Activated naive CD8-positive, alpha-beta T cell treated with anti-CD3 and anti-CD28 coated beads, Interleukin-2, amount 50 U/mL, for 16 hours (primary cell): Measurements from ENCODE around the gene TMEM97.
A peak's percentile ranks its signal among the peaks of the same experiment; 100 is the strongest.

ENCODE experiments used
- DNase-seq: peaks from one replicate; pipeline ENCODE4 v3.0.0-alpha.2; 2020; ENCODE audit warnings: low read depth, low spot score

Gene TMEM97

GRCh38 chr17:28365487-28365886 lies 46.5 kb downstream of the TMEM97 start:
- no peak for DNase-seq

- DNase-seq, result no peak
These were observed 47.6 kb downstream of the TMEM97 start for GRCh38 chr17:28366605-28367004.

GRCh38 chr17:28367641-28368305 lies 48.8 kb downstream of the TMEM97 start:
- no peak for DNase-seq

- no peak for DNase-seq
These were observed 49.4 kb downstream of the TMEM97 start for GRCh38 chr17:28368306-28368831.

- no peak for DNase-seq
These were observed 50.1 kb downstream of the TMEM97 start for GRCh38 chr17:28368915-28369683.

- no peak for DNase-seq
These were observed 50.7 kb downstream of the TMEM97 start for GRCh38 chr17:28369684-28370034.

- DNase-seq, result no peak
These were observed 51.2 kb downstream of the TMEM97 start, which contains the start of gene VTN for GRCh38 chr17:28370035-28370743. TSS of gene VTN (minus strand) at chr17:28370307. CDS start at chr17:28370203, 104 bp downstream.

GRCh38 chr17:28370744-28371103 lies 51.7 kb downstream of the TMEM97 start:
- DNase-seq, result no peak

- peak; percentile 73 for DNase-seq
These were observed 52.5 kb downstream of the TMEM97 start, which contains the start of gene SARM1 for GRCh38 chr17:28371245-28372202. TSS of gene SARM1 (plus strand) at chr17:28371694. CDS start at chr17:28372033, 339 bp downstream.

- DNase-seq, result no peak
These were observed 53.4 kb downstream of the TMEM97 start for GRCh38 chr17:28372203-28372944.

GRCh38 chr17:28372945-28373274 lies 53.9 kb downstream of the TMEM97 start:
- no peak for DNase-seq
